ELF-1 (cell line): ENCODE results near the gene PPM1M.

ENCODE experiments used
- DNase-seq: peaks from one replicate; pipeline ENCODE4 v3.0.0-alpha.2; 2016; ENCODE audit warnings: low read depth, low spot score

The PPM1M gene

GRCh38 chr3:52216585-52217408 is 28.8 kb upstream of the PPM1M start:
- no peak for DNase-seq

- no peak for DNase-seq
These were observed 28.2 kb upstream of the PPM1M start for GRCh38 chr3:52217409-52217805.

GRCh38 chr3:52218026-52218425 is 27.5 kb upstream of the PPM1M start:
- DNase-seq, result no peak

- no peak for DNase-seq
These were observed 27.1 kb upstream of the PPM1M start for GRCh38 chr3:52218454-52218853.

GRCh38 chr3:52218937-52219650 is 26.5 kb upstream of the PPM1M start:
- peak; percentile 80 for DNase-seq

- DNase-seq, result peak; percentile 92
These were observed 25.1 kb upstream of the PPM1M start for GRCh38 chr3:52220380-52221026.

DNA sequence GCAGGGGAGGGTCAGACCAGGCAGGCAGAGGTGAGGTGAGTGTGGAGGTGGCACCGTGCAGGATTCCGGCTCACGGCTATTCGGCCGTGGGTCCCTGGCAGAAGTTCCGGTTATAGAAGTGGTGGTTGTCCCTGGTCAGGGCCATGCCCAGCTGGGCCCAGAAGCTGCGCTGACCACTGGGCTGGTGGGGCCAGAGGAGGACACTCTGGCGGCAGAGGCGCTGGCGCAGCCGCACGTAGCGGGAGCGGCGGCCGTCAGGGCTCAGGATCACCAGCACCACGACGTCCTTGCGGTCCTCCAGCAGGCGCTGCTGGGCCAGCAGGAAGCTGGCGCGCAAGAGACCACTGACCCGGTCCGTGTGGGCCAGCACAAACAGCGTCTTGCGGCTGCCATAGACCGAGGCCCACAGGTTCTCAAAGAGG is 24.4 kb upstream of the PPM1M start:
- DNase-seq, result no peak

GRCh38 chr3:52221563-52222318 is 23.8 kb upstream of the PPM1M start:
- no peak for DNase-seq

- DNase-seq, result no peak
These were observed 23.0 kb upstream of the PPM1M start for GRCh38 chr3:52222319-52223221.

GRCh38 chr3:52223449-52224408 is 21.8 kb upstream of the PPM1M start:
- DNase-seq, result no peak

- no peak for DNase-seq
These were observed 19.9 kb upstream of the PPM1M start, which contains the start of gene TLR9 for GRCh38 chr3:52225452-52226228. Gene TLR9 (minus strand): TSS chr3:52225645. CDS start chr3:52225529, 116 bp downstream.

GRCh38 chr3:52226229-52226817 is 19.2 kb upstream of the PPM1M start:
- no peak for DNase-seq

DNA sequence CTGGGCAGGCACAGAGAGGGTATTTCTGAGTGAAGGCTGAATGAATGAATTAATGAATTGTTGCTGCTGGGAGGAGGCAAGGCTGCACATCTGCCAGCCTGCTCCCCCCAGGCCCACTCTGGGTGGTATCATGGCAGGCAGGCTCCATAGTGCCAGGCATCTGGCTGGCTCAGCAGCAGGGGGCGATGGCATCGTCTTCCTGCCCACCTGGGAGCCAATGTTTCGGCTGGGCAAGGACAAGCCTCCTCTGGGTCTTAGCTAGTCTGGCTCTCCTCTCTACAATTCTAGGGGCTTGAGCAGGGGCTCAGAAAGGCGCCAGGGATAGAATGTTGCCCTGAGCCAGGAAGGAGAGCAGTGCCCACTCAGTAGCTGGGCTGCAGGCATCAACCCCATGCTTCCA is 18.4 kb upstream of the PPM1M start:
- DNase-seq, result no peak

DNA sequence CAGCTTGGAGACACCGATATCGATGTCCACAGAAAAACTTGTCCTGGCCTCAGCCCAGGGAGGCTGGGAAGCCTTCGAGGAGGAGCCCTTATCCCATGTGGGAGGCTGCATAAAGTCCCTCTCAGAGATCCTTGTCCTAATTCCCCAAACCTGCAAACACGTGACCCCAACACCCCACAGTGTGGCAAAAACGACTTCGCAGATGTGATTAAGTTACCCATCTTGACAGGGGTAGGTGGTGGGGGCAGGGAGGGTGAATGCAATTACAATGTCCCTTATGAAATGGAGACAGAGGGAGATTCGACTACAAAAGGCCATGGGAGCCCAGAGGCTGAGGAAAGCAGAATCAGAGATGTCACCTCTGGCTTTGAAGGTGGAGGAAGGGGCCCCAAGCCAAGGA is 17.8 kb upstream of the PPM1M start:
- DNase-seq, result no peak

DNA sequence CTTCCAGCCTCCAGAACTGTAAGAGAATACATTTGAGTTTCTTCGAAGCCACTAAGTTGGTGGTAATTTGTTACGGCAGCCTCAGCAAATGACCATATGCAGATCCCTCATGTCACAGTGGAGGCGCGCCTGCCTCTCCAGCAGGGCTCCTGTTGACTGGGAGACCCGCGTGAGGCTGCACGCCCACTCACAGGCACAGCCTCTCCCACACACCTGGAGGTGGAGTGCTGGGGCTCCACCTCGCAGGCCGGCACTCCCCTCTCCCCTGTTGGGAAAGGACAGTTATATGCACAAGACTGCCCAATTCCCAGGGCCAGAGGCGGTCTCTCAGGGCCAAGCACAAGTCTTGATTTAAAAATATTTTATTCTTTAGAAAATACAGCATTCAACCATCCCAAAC is 17.3 kb upstream of the PPM1M start:
- DNase-seq, result no peak

- DNase-seq, result no peak
These were observed 16.7 kb upstream of the PPM1M start for GRCh38 chr3:52228751-52229291.

DNA sequence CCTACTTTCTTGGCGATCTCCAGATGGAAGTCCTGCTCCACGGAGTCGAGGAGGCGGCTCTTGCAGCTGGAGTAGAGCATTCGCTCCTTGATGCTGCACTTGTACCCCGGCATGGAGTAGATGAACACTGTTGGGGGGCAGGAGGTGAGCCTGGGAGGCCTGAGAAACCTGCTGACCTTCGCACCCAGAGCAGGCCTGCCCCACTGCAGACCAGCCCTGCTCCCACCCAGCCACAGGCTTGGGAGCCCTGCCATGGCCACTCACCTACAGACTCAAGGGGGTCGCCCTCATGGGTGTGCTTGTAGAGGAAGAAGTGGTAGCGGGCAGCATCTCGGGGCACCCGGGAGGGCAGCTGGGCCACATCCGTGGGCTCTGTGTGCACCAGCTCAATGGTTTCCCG is 15.9 kb upstream of the PPM1M start:
- DNase-seq, result no peak

- DNase-seq, result no peak
These were observed 15.1 kb upstream of the PPM1M start for GRCh38 chr3:52230461-52230860.
